Activated CD4-positive, CD25-positive, alpha-beta regulatory T cell treated with anti-CD3 and anti-CD28 coated beads, Interleukin-2, amount 50 U/mL, for 16 hours (primary cell): Measurements from ENCODE around the gene TEAD1.

Source experiments
- DNase-seq: peaks from one replicate; pipeline ENCODE4 v3.0.0-alpha.2; 2020; ENCODE audit warnings: low read depth, low spot score

TEAD1 gene

DNA sequence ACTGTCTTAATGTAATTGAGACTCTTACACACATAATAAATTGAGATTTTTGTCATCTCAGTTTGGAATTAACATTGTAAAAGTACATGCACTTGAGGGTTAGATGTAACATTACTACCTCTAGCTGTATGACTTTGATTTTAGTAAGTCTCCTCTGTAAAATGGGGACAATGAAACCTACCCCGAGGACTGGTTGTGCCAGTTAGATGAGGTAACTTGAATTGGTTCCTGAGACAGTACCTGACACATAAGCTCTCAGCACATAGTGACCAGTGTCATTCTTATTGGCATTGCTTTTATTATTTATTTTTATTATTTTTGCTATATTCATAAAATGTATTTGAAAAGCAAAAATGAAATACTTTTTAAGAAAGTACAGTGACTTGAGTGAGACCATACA, 114.8 kb downstream of the TEAD1 start:
- DNase-seq, result no peak

DNA sequence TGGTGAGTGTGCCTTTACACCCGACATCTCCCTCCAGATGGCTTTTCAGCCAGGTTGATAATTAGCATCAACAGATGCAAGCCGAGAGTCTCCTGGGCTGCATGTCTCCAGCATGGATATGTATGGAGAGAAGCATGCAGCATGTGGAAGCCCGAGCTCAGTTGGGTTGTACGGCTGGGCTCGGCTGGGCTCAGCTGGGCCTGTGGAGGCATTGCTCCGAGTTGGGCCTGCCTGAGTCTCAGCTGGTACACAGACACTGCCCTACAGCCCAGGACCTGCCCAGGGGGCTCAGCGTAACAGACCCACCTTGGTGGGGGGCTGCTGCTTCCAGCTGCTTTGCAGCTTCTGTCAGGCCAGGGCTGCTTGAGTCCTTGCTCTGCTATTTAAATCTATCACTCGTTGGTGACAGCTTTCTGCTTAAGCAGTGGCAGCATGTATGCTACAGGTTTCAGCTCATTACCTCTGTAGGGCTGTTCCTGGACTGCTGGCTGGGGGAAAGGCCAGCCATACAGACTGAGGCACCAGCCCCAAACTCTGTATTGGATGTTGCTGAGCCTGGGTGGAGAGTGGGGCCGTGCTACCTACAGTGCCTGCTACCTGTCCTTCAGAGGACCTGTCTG, 115.5 kb downstream of the TEAD1 start:
- DNase-seq, result no peak

GRCh38 chr11:12790861-12791616, 116.8 kb downstream of the TEAD1 start:
- DNase-seq, result no peak

DNA sequence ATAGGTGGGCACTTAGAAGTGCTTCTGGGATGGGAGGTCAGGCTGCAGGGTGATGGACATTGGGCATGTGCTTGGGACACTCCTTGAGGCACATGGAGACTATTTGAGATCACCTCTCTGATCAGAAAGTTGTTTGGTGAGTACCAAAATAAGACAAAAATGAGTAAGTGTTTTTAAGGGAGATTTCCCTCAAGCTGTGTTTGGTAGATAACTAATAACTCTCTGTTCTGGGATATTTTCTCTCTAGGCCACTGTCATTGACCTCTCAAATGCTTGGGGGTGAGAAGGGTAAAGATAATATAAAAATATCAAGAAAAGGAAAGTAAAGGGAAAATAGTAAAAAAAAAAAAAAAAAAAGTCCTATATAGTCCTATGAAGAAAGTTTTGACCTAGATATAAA, 117.8 kb downstream of the TEAD1 start:
- no peak for DNase-seq

DNA sequence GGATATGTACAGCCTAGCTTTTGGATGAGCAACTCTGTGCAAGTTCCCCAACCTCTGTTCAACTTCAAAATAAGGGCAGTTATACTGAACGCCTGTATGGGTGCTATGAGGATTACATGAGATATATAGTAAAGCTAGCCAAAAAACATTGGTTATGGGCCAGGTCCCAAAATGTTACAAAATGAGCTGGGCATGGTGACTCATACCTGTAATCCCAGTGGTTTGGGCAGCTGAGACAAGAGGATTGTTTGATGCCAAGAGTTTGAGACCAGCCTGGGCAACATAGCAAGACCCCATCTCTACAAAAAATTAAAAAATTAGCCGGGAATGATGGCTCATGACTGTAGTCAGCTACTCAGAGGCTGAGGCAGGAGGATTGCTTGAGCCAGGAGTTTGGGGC, 118.4 kb downstream of the TEAD1 start:
- no peak for DNase-seq

GRCh38 chr11:12793065-12793464, 118.8 kb downstream of the TEAD1 start:
- DNase-seq, result no peak

DNA sequence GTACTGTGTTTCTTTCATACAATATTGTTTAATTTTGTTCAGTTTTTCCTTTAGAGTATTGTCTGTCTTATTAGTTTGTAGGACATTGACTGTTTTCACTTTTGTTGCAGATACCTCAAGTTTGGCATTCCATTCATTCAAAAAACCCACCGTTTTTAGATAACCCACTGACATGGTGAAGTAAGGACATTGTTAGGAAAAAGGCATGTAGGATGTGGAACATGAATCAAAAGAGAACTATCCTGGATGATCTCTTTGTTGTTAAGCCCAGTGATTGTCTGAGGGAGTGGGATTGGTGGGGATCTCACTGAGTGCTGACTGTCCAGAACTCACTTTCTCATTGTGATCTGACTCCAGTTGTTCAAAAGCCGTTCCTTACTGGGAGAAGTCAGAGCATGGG, 119.3 kb downstream of the TEAD1 start:
- DNase-seq, result no peak

- DNase-seq, result no peak
Observed at GRCh38 chr11:12794576-12795230, 120.5 kb downstream of the TEAD1 start.

DNA sequence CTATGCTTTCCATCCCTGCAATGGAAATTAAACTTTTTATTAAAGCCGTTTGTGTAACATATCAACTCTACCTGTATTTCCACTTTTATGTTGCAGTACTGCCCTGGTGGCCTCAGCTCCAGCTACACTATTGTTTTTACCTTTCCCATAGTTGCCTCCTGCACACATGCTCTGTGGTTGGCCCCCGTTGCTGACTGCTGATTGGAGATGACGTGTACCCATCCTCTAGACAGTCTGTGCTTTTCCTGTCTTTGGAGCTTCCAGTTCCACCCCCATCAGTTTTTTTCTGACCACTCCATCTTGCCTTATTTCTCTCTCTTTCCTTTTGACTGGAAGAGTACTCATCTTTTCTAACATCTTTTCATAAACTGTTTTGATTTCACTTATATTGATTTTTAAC, 123.8 kb downstream of the TEAD1 start:
- DNase-seq, result no peak

DNA sequence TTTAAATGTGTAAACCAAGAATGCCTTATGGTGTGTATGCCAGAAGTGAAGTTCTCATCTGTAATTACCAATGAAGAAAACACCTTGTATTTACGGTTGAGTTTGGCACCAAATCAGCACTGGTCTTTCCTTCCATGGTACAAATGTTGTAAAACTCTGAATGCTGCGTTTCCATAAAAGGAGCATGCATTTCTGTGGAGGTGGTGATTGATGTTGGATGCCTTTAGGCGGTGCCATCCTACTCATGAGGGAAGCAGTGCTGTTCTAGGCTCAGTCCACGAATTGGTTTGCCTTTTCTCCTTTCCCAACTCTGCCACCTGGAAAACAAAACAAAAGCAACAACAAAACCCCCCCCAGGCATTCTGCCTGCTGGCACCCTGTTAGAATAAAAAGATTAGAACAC, 124.4 kb downstream of the TEAD1 start:
- no peak for DNase-seq

- no peak for DNase-seq
Observed at GRCh38 chr11:12799334-12799835, 125.2 kb downstream of the TEAD1 start.

DNA sequence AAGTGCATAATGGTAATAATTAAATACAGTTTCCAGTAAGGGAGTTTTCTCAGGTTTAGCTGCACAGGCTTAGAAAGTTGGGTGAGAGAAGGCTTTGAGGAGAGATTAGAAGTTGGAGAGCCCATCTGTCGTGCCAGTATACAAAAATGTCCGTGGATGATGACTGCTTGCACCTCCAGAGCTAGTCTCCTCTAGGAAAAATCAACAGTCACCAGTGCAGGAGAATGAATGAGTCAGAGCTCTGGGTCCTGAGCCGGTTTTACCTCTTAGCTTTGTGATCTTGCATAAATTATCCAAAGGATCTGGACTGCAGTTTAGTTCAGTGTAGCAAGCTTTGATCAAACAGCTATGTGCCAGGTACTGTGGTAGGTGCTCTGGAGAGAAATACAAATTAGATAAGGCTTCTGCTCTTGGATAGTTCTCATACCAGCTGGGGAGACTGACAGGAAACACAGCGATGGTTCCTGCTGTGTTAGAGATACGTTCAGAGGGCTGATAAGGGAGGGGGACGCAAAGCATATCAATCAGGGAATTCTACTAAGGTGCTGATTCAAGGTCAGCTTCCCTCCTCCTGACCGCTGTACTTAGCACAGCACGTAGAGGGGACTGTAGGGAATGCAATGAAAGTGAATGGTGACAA, 125.9 kb downstream of the TEAD1 start:
- DNase-seq, result no peak

DNA sequence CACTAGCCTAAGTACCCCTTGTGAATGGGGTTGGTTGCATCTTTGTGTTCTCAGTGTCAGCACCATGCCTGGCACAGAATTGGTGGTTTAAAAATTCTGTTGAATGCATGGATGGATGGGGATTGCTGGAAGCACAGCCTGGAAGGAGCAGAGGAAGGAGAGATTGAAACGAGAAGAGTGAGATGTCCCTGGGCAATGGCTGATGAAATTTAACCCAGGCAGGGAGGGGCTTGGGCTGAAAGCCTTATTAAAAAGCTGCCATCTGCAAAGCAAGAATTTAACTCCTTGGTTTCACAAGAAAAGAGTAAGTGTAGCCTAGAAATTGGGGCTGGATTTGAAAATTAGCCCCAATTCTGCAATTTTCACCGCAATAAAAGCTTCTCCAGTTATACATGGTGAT, 126.7 kb downstream of the TEAD1 start:
- no peak for DNase-seq

GRCh38 chr11:12801976-12802375, 127.8 kb downstream of the TEAD1 start:
- no peak for DNase-seq

GRCh38 chr11:12802418-12803085, 128.3 kb downstream of the TEAD1 start:
- no peak for DNase-seq

- DNase-seq, result no peak
Observed at GRCh38 chr11:12803086-12803826, 129.0 kb downstream of the TEAD1 start.

GRCh38 chr11:12806113-12806512, 131.9 kb downstream of the TEAD1 start:
- no peak for DNase-seq

DNA sequence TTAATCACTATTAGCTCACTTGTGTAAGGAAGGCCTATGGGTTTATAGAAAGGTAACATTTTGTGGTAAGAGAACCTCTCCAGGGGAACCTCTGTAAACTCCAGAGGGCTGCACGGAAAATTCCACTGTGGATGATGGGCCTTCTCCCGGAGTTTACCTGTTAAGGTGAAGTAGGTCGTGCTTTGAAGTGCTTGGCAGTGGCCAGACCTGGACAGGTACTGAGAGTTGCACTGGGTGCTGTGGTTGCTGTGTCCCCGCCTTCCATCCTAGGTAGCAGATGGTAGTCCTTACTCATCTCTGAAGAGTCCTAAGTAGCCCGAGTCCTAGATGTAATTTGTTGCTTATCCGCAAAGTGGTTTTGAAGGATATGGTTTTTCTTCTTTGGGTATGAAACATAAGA, 133.4 kb downstream of the TEAD1 start:
- no peak for DNase-seq

- no peak for DNase-seq
Observed at GRCh38 chr11:12808519-12808918, 134.3 kb downstream of the TEAD1 start.

- no peak for DNase-seq
Observed at GRCh38 chr11:12809364-12809763, 135.1 kb downstream of the TEAD1 start.
